Retinal pigment epithelial cell (primary cell): ENCODE results near the gene TSPAN18.

Source experiments
- DNase-seq: peaks from one replicate; pipeline ENCODE4 v3.0.0-alpha.2; 2010; ENCODE audit warnings: low read depth
- H3K4me3 ChIP-seq: 2 replicates; pipeline ENCODE4 v1.5.1; 2011; ENCODE audit warnings: mild to moderate bottlenecking, low read length, control low read depth, moderate library complexity
- TF ChIP-seq, protein P1 (sequence below): conservative IDR thresholded peaks from 2 replicates; pipeline ENCODE4 v1.5.1; 2011; ENCODE audit warnings: low read depth, low read length, control low read depth, inconsistent platforms

TSPAN18 gene

DNA sequence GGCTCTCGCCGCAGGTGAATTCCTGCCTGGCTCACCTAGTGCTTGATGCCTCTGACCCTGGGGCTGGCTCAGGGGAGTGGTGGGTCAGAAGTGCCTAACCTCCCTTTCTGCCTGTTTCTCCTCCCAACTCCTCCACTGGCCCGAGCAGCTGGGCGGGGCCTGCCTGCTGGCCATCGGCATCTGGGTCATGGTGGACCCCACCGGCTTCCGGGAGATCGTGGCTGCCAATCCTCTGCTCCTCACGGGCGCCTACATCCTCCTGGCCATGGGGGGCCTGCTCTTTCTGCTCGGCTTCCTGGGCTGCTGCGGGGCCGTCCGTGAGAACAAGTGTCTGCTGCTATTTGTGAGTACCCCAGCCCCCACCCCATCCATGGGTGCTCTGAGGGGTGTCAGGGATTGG is 182.8 kb downstream of the TSPAN18 start:
- H3K4me3 ChIP-seq: no peak overlapping the region
- DNase-seq: no peak
- TF ChIP-seq, protein P1, sequence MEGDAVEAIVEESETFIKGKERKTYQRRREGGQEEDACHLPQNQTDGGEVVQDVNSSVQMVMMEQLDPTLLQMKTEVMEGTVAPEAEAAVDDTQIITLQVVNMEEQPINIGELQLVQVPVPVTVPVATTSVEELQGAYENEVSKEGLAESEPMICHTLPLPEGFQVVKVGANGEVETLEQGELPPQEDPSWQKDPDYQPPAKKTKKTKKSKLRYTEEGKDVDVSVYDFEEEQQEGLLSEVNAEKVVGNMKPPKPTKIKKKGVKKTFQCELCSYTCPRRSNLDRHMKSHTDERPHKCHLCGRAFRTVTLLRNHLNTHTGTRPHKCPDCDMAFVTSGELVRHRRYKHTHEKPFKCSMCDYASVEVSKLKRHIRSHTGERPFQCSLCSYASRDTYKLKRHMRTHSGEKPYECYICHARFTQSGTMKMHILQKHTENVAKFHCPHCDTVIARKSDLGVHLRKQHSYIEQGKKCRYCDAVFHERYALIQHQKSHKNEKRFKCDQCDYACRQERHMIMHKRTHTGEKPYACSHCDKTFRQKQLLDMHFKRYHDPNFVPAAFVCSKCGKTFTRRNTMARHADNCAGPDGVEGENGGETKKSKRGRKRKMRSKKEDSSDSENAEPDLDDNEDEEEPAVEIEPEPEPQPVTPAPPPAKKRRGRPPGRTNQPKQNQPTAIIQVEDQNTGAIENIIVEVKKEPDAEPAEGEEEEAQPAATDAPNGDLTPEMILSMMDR: no peak

DNA sequence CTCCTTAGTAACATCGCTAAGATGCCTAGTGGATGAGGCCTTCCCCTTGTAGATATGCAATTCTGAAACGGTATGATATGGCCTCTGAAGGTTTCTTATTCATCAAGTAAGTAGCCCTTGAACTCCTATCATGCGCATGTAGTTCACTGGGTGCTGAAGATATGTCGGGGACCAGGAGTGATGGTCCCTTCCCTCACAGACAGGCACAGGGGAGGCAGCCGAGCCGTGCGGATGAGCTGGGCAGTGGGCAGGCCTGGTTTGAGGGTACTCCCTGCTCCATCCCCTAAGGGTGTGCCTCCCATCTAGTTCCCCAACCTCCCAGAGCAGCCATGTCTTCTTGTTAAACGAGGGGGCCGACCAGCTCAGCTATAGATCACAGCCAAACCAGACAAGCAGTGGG is 183.8 kb downstream of the TSPAN18 start:
- TF ChIP-seq, protein P1: no peak
- DNase-seq: no peak

GRCh38 chr11:44911029-44911814 is 184.5 kb downstream of the TSPAN18 start:
- no peak overlapping the region for H3K4me3 ChIP-seq
- DNase-seq: peak; percentile 27
- TF ChIP-seq, protein P1: peak; percentile 67

More for the DNA sequence above, 183.8 kb downstream of the TSPAN18 start:
- H3K4me3 ChIP-seq: no peak overlapping the region

DNA sequence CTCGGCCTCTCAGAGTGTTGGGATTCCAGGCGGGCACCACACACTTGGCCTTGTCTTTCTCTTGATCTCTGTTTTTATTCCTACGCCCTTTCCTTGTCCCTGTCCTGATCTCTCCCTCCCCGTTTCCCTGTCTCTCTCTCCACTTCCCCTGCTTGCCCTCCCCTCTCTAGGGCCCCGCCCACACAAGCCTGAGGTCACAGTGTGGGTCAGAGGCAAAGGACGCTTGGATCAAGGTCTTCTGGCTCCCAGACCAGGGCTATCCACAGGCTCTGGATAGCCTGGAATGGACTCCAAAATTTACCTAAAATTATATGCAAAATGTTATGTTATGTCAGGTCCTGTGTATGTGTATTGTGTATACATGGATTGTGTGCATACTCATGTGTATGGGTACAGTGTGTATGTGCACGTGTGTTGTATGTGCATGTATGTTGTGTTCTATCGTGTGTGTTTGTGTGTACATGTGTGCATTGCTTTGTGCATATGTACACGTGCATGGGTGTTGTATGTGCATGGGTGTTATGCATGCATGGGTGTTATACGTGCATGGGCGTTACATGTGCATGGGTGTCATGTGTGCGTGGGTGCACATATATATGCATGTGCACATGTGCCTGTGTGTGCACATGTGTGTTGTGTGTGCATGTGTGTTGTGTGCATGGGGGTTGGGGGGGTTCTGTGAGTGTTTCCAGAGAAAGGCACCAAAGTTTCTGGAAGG is 185.7 kb downstream of the TSPAN18 start:
- no peak for DNase-seq
- H3K4me3 ChIP-seq: no peak overlapping the region
- TF ChIP-seq, protein P1: no peak

- TF ChIP-seq, protein P1: no peak
- no peak overlapping the region for H3K4me3 ChIP-seq
- DNase-seq: no peak
These were observed 186.7 kb downstream of the TSPAN18 start for GRCh38 chr11:44913502-44913901.

DNA sequence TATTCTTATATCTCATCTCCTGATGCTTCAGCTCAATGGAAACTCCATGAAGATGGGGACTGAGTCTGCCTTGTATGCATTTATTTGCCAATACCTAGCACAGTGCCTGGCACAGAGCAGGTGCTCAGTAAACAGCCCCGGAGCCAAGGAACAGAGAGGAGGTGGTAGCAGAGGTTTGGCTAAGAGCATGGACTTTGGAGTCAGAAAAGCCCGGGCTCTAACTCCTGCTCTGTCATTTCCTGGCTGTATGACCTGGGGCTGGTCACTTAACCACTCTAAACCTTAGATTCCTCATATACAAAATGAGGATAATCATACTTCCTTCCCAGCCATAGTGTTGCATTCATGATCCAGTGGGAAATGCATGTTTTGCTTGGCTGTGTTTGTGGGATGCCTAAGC is 187.3 kb downstream of the TSPAN18 start:
- no peak overlapping the region for H3K4me3 ChIP-seq
- TF ChIP-seq, protein P1: no peak
- DNase-seq: no peak
